ENCODE measurements around the gene TREX2. TPM values are rescaled to one million over a fixed set of nuclear protein-coding genes. Genes with fewer than 3 reads are reported as not detected.

The TREX2 gene
- total and polyA plus RNA-seq, 7 donors, result 0.16 to 3.6 (median 1.7) TPM; not detected in 3

DNA sequence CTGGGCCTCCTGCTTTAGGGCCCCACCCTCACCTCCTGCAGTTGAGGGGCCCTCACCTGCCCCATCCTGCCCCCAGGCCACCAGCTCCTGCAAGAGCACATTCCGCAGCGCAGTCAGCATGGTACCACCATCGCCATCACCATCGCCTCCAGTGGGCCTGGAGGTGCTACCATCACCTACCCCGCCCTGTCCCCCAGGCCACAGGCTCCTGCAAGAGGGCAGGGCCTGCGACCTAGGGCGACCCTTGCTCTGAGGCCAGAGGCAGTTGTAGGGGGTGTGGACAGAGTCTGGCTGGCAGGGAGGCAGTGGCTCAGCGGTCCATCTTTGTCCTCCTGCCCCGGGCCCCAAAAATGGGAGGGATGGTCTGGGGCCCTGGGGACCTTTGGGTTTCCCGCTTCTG is 28.4 kb upstream of the TREX2 start:
- TF ChIP-seq EP300 (IDR thresholded peaks at IDR 0.05) (no peak), POLR2AphosphoS5 (IDR thresholded peaks at IDR 0.05) (no peak), POLR2A (IDR thresholded peaks at IDR 0.05) (no peak)
- TF ChIP-seq, protein P1, sequence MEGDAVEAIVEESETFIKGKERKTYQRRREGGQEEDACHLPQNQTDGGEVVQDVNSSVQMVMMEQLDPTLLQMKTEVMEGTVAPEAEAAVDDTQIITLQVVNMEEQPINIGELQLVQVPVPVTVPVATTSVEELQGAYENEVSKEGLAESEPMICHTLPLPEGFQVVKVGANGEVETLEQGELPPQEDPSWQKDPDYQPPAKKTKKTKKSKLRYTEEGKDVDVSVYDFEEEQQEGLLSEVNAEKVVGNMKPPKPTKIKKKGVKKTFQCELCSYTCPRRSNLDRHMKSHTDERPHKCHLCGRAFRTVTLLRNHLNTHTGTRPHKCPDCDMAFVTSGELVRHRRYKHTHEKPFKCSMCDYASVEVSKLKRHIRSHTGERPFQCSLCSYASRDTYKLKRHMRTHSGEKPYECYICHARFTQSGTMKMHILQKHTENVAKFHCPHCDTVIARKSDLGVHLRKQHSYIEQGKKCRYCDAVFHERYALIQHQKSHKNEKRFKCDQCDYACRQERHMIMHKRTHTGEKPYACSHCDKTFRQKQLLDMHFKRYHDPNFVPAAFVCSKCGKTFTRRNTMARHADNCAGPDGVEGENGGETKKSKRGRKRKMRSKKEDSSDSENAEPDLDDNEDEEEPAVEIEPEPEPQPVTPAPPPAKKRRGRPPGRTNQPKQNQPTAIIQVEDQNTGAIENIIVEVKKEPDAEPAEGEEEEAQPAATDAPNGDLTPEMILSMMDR (IDR thresholded peaks at IDR 0.05), result no peak
- H3K27me3 ChIP-seq, result peaks cover 0 to 2% (median 0%) of the 10 kb centered on the region in 3 donors
- H3K36me3 ChIP-seq, result no peaks in the 10 kb centered on the region
- WGBS, 2 donors, result 69 to 78% methylated on average over 10 of the region's 10 CpGs
- H3K27ac ChIP-seq, result no peak overlapping the region
- H3K9me3 ChIP-seq, result no peaks in the 10 kb centered on the region
- intact Hi-C loops (cut with DNase I), result loop anchor here (5.0 to 10.0 kb wide), 2 partner anchors 139 to 532 kb away; partner anchors contain the start of gene ZNF275
- H3K4me1 ChIP-seq, result peaks cover 0 to 12% (median 7%) of the 10 kb centered on the region in 4 donors
- H3K4me3 ChIP-seq, result peak overlapping the region in 2 of 4 donors; percentile 27 to 39
- no peak for DNase-seq

DNA sequence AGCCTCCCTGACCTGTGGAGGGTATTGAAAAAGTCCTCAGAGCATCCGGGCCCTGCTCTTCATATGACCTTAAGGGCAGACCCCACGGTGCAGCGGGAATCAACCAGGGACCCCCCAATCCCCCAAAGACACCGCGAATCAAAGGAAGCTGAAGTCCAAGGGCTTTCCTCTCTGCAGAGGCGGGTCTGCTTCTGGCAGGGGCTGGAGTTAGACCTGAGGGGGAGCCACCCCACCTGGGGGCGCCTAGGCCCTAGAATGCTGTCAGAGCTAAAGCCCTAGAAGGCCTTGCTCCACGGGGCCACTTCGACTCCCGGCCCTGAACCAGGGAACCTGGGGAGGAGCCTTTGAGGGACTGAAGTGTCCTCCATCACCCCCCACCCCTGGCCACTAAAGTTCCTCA is 27.3 kb upstream of the TREX2 start:
- intact Hi-C loops (cut with DNase I), result loop anchor here (5.0 to 10.0 kb wide), 2 partner anchors 138 to 531 kb away; partner anchors contain the start of gene ZNF275
- Histone ChIP-seq H3K4me3 (no peak overlapping the region), H3K9me3 (no peaks in the 10 kb centered on the region), H3K4me1 (peaks cover 0 to 19% (median 11%) of the 10 kb centered on the region in 4 donors), H3K36me3 (no peaks in the 10 kb centered on the region), H3K27me3 (peaks cover 0 to 2% (median 0%) of the 10 kb centered on the region in 3 donors), H3K27ac (no peak overlapping the region)
- 95 to 97% methylated on average over 10 of the region's 10 CpGs for WGBS, 2 donors
- no peak for DNase-seq
- TF ChIP-seq, protein P1 (IDR thresholded peaks at IDR 0.05), result no peak
- TF ChIP-seq POLR2AphosphoS5 (IDR thresholded peaks at IDR 0.05) (no peak), EP300 (IDR thresholded peaks at IDR 0.05) (no peak), POLR2A (IDR thresholded peaks at IDR 0.05) (no peak)

DNA sequence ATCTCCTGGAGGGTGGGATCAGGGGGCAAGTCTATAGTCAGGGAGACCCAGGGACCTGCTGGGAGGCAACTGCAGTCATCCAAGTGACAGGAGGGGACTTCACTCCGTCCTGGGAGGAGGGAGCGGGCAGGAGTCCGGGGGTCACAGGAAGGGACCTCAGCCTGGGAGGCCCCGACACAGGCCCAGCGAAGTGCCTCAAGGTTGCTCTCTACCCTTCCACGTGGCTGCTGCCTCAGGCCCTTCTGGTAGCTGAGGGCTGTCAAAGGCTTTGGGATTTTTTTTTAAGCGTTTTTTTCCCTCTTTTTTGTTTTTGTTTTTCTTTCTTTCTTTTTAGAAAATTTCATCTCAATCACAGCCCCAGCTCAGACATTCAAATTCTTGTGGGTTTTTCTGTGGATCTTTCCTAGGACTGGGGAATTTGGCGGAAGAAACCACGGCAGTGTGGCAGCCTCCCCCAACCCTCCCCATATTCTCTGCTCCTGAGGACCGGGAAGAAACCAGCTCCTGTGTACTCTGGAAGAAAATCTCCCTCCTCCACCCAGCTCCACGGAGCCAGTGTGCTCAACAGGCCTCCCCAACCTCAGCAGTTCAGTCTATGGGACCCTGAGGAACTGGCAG is 25.9 kb upstream of the TREX2 start:
- TF ChIP-seq EP300 (IDR thresholded peaks at IDR 0.05) (no peak), POLR2AphosphoS5 (IDR thresholded peaks at IDR 0.05) (no peak), POLR2A (IDR thresholded peaks at IDR 0.05) (no peak)
- TF ChIP-seq, protein P1 (IDR thresholded peaks at IDR 0.05), result no peak
- no peak for DNase-seq
- Histone ChIP-seq H3K36me3 (no peaks in the 10 kb centered on the region), H3K9me3 (no peaks in the 10 kb centered on the region), H3K4me3 (no peak overlapping the region), H3K4me1 (peaks cover 0 to 19% (median 11%) of the 10 kb centered on the region in 4 donors), H3K27me3 (peaks cover 0 to 2% (median 0%) of the 10 kb centered on the region in 3 donors), H3K27ac (peak overlapping the region in 2 of 4 donors; percentile 70 to 86)
- intact Hi-C loops (cut with DNase I), result loop anchor here (1.0 to 10.0 kb wide), 3 partner anchors 36 to 529 kb away; partner anchors contain the start of gene ZNF275
- 66 to 84% methylated on average over 11 of the region's 11 CpGs for WGBS, 2 donors

DNA sequence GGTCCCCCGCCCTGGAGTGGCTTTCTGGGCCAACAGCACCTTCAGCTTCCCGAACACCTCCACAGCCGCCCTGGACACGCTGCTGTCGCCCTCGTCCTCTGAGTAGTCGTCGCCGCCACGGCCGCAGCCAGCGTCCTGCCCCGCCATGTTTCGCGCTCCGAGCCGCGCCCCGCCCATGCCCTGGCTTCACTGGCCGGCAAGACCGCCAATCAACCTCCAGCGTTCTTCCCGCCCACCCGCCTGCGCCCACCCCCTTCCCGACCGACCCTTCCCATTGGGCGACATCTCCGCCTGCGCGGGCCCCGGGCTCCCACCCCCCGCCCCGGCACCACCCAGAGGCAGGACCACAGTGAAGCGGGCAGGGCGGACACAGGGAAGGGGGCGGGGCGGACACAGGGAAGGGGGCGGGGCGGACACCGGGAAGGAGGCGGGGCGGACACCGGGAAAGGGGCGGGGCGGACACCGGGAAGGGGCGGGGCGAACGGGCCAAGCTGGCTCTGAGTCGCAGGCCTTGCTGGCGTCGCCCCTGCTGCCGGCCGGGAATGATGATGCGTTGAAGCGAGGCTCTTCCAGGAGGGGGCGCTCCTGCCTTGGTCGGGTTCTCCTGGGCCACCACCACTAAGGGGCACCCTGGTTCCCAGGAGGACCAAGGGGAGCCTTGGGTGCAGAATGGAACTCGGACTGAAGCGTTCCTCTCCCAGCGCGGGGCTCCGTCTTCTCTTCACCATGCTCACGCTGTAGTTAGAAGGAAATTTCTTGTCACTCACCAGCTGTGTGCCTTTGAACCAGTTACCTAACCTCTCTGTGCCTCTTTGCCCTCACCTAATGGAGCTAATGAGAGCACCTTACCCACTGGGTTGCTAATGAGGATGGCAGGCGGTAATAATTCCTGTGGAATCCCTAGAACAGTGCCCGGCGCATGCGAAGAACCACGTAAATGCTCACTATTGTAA is 24.8 kb upstream of the TREX2 start, which contains the start of gene HAUS7:
HAUS7 (minus strand) TSS at position 166 of the 953 bp plus-strand sequence; CDS start at position 147, 19 bp downstream.
- 8 to 9% methylated on average over 70 of the region's 70 CpGs for whole genome bisulfite sequencing, 2 donors
- no peak for TF ChIP-seq POLR2A (IDR thresholded peaks at IDR 0.05)
- TF ChIP-seq EP300 (IDR thresholded peaks at IDR 0.05), result no peak
- TF ChIP-seq, protein P1 (IDR thresholded peaks at IDR 0.05), result peak; percentile 29 to 52 (median 44)
- TF ChIP-seq POLR2AphosphoS5 (IDR thresholded peaks at IDR 0.05), result peak; percentile 6 to 72 (median 55)
- intact Hi-C loops (cut with DNase I), result loop anchor here (1.0 to 10.0 kb wide), 3 partner anchors 37 to 528 kb away; partner anchors contain the start of gene ZNF275
- peak; percentile 94 for DNase-seq
- Histone ChIP-seq H3K27me3 (peaks cover 0 to 2% (median 0%) of the 10 kb centered on the region in 3 donors), H3K36me3 (no peaks in the 10 kb centered on the region), H3K4me3 (peak within 1 kb of the TSS; percentile 41 to 70 (median 62)), H3K4me1 (peaks cover 0 to 19% (median 11%) of the 10 kb centered on the region in 4 donors), H3K9me3 (no peaks in the 10 kb centered on the region), H3K27ac (peak within 1 kb of the TSS; percentile 70 to 86 (median 72))
